GM19328 (cell line): Measurements from ENCODE around the gene IKBKE.

Experiments
- ATAC-seq: cut with Tn5 transposase; IDR thresholded peaks from one replicate; pipeline ENCODE4 v1.9.1; 2021; ENCODE audit warnings: mild to moderate bottlenecking, moderate library complexity; ENCODE audit not compliant: unreplicated experiment

The IKBKE gene

GRCh38 chr1:206469933-206470691 is at the start of gene IKBKE:
IKBKE (plus strand) TSS chr1:206470476; CDS start chr1:206473228, 2,752 bp downstream.
- peak; percentile 51 for ATAC-seq

DNA sequence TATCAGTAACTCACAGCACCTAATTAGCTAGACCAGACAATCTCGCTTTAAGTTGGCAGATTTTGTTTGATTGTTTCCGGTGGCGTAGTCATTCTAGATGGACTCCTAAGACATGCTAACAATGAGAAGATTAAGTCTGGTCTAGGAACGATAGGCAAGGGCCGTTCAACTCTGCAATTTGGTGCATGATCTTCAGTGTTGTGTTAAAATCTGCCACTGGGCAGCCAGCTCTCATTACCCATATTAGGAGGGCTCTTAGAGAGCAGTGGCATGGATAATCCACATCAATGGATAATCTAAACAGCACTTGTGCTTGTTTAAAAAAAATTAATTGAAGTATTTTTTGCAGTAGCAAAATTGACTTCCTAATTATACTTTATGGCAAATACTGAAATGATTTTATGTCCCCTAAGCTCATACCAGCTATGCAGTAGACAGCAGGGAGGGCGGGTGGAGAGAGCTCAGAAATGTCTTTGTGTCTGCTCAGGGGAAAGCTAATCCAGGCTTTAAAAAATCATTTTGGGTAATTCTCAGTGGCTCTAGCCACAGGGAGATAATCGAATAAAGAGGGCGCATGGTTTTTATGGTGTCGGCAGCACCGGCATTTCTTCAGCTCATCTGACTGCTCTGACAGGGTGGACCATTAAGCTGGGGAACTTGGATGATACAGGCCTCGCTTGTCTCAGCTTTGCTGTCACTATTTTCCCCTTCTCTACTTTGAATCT is 48.5 kb upstream of the IKBKE start:
- no peak for ATAC-seq

DNA sequence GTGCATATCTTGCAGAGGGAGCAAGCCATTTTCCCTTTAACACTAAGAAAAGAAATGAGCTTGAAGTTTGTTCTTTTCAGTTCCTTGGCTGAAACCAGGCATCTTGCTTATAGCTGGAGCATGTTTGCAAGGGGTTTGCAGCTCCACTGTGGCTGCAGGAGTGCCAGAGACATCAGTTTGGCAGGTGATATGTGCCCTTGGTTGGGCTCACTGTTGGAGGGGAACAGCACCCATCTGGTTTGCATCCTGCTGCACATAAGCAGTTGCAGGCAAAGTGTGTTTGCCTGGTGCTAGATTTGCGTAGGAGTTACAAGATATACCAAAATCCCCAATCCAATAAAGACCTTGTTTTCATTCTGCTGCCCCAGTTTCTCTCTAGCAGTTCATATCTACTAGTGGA is 47.8 kb upstream of the IKBKE start:
- ATAC-seq: no peak

GRCh38 chr1:206427291-206427690 is 43.0 kb upstream of the IKBKE start:
- ATAC-seq: no peak

- no peak for ATAC-seq
Observed at GRCh38 chr1:206429421-206429820, 40.9 kb upstream of the IKBKE start.

DNA sequence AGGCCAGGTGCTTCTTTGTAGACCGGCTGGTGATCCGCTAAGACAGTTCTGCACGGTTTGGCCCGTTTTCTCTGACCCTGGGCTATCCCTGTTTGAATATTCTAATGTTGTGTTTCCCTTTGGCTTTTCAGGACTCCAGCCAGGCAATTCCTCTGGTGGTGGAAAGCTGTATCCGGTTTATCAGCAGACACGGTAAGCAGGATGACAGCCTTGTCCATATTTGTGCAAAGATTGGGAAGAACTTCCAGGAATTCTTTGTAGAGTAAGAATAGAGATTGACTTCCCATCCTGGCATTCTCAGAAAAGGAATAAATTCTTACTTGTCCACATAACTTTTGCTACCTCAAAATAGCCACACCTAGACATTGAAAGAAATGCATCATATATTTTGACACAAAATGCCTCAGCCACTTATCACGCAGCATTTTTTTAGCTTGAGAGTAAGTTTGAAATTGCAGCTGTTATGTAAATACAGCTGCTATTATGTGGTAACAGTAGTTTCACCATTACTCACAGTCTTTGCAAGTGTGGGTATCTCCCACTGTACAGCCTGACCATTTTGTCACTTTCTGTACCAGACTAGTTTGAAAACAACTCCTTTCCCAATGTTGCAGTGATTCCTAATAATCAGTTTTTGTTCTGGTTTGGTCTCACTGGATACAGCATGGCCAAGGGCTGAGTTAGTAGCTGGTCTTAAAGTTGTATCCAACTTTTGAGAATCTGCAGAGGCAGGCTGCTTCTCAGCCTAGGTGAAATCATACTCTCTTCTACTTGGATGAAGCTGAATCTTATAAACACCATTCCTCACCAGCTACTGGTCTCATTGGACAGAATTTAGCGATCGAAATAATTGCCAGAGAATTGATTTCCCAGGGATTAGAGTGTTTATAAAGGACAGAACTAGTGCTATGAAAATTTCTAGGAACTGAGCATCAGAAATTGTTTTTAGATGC is 40.0 kb upstream of the IKBKE start:
- peak; percentile 90 for ATAC-seq

- no peak for ATAC-seq
Observed at GRCh38 chr1:206435445-206435844, 34.8 kb upstream of the IKBKE start.

DNA sequence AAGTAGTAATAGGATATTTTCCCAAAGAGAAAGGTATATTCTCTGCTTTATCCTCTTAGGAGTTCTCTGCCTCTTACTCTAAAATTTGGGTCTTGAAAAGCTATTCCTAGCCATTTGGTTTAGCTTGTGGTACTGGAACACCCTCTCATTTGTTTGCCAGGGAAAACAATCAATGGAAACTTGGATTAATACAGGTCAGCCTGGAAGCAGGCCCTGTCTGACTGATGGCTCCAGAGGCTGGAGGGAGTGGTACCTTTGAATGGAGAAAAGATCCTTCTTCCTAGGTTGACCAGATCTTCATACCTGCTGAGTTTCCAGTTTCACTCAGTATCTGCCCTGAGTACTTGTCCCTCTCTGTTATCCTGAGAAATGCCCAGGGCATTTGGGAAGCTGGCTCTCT is 31.7 kb upstream of the IKBKE start:
- ATAC-seq: no peak

- ATAC-seq: no peak
Observed at GRCh38 chr1:206439205-206439604, 31.1 kb upstream of the IKBKE start.

- no peak for ATAC-seq
Observed at GRCh38 chr1:206441336-206441967, 28.8 kb upstream of the IKBKE start.

DNA sequence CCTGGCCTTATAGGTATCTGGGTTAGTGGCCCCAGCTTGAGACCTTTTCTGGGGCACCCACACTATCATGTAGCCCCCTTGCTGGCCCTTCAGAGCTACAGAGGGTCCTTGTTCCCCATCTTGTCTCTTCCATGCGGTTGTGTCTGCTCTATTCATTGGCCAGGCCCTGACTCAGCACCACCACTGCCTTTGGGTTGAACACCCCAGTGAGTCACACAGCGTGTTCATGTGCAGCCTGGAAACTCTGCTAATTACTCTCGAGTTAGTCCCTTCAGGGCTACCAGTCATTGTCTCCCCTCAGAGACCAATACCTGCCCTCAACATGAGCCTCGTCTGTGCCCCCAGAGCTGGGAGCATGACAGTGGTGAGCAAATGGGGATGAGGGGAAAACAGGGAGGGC is 28.2 kb upstream of the IKBKE start:
- ATAC-seq: no peak

GRCh38 chr1:206445116-206445515 is 25.2 kb upstream of the IKBKE start:
- no peak for ATAC-seq

DNA sequence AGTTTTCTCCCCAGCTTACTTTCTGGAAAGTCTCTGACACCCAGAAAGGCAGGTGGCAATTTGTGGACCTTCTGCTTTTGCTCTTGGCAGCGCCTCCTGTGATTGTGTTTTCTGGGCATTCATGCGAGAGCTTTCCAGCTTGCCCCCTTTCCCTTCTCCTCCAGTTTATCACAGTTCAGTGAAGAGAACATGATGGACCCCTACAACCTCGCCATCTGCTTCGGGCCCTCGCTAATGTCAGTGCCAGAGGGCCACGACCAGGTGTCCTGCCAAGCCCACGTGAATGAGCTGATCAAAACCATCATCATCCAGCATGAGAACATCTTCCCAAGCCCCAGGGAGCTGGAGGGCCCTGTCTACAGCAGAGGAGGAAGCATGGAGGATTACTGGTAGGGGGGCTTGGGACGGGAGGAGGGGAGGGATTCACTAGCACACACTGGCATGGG is 24.3 kb upstream of the IKBKE start:
- no peak for ATAC-seq

- no peak for ATAC-seq
Observed at GRCh38 chr1:206446688-206447421, 23.4 kb upstream of the IKBKE start.

DNA sequence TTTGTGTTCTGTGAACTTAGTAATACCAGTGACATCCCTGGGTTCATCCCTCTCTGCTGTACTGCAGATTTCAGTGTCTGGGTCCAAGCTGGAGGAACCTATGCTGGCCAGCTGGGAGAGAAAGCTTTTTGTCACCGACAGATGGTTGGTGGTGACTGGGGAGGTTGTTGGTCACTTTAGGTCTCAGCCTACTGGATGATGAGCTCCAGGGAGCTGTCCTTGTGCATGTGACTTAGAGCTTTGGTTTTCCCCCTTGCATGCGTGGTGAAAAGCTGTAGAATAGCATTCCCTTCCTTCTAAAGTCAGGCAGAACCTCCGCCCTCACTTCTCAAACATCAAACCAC is 22.9 kb upstream of the IKBKE start:
- no peak for ATAC-seq

DNA sequence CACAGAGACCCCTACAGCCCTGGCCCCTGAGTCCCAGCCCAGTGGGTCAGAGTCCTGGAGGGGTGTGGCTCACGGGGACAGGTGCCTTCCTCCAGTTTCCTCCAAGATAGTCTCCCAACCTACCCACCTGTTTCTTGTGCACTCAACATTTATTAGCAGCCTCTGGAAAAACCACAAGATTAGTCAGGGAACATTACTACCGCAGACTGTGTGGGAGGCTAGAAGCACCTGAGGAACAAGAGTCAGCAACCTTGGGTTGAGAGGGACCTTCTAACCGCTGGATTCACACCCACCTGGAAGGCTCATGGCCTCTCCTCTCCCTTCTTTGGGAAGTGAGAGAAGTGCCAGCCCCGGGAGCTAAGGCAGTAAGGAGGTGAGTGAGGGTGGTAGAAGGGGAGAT is 22.5 kb upstream of the IKBKE start:
- no peak for ATAC-seq

GRCh38 chr1:206448471-206448870 is 21.8 kb upstream of the IKBKE start:
- no peak for ATAC-seq

GRCh38 chr1:206449565-206449964 is 20.7 kb upstream of the IKBKE start:
- no peak for ATAC-seq

DNA sequence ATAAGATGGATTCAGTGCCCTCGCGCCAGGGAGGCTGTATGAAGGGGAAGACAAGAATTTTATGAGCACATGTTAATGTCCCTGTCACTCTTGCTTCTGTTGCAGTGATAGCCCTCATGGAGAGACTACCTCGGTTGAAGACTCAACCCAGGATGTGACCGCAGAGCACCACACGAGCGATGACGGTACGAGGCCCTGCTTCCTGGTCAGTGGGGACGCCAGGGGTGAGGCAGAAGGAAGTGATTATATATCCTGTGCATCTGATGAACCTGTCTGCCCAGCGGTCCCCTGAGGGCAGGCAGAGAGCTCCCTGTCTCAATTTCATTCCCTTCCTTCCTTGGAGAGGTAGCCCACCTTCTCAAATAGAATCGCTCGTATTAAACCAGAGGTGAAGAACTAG is 20.0 kb upstream of the IKBKE start:
- ATAC-seq: no peak

GRCh38 chr1:206451134-206451686 is 19.1 kb upstream of the IKBKE start:
- ATAC-seq: no peak
